ENCODE measurements around the gene EGR2.

Gene EGR2

GRCh38 chr10:62801871-62802270, 14.3 kb downstream of the EGR2 start:
- no peak for TF ChIP-seq CTCF (IDR thresholded peaks at IDR 0.05; ENCODE audit: low read depth, low read length)
- no peak overlapping the region for H3K4me3 ChIP-seq (ENCODE audit: low read depth, low read length)
- in situ Hi-C loops (cut with HindIII; ENCODE audit: low sequenced_read_pairs) = no loop called here
- no peak for DNase-seq (ENCODE audit: low read depth, low spot score)

GRCh38 chr10:62796896-62797295, 19.3 kb downstream of the EGR2 start:
- in situ Hi-C loops (cut with HindIII; ENCODE audit: low sequenced_read_pairs) = no loop called here

GRCh38 chr10:62795762-62796161, 20.4 kb downstream of the EGR2 start:
- no peak for DNase-seq (ENCODE audit: low read depth, low spot score)
- in situ Hi-C loops (cut with HindIII; ENCODE audit: low sequenced_read_pairs) = no loop called here
- TF ChIP-seq CTCF (IDR thresholded peaks at IDR 0.05; ENCODE audit: low read depth, low read length) = no peak
- H3K4me3 ChIP-seq (ENCODE audit: low read depth, low read length) = no peak overlapping the region

More at GRCh38 chr10:62796896-62797295, 19.3 kb downstream of the EGR2 start:
- no peak for DNase-seq (ENCODE audit: low read depth, low spot score)
- no peak overlapping the region for H3K4me3 ChIP-seq (ENCODE audit: low read depth, low read length)
- TF ChIP-seq CTCF (IDR thresholded peaks at IDR 0.05; ENCODE audit: low read depth, low read length) = no peak

GRCh38 chr10:62795100-62795499, 21.1 kb downstream of the EGR2 start:
- no peak overlapping the region for H3K4me3 ChIP-seq (ENCODE audit: low read depth, low read length)
- in situ Hi-C loops (cut with HindIII; ENCODE audit: low sequenced_read_pairs) = no loop called here
- TF ChIP-seq CTCF (IDR thresholded peaks at IDR 0.05; ENCODE audit: low read depth, low read length) = no peak
- DNase-seq (ENCODE audit: low read depth, low spot score) = no peak

GRCh38 chr10:62794306-62794705, 21.9 kb downstream of the EGR2 start:
- no peak overlapping the region for H3K4me3 ChIP-seq (ENCODE audit: low read depth, low read length)
- no peak for TF ChIP-seq CTCF (IDR thresholded peaks at IDR 0.05; ENCODE audit: low read depth, low read length)
- no peak for DNase-seq (ENCODE audit: low read depth, low spot score)
- in situ Hi-C loops (cut with HindIII; ENCODE audit: low sequenced_read_pairs) = no loop called here

GRCh38 chr10:62792261-62792660, 23.9 kb downstream of the EGR2 start:
- TF ChIP-seq CTCF (IDR thresholded peaks at IDR 0.05; ENCODE audit: low read depth, low read length) = no peak
- in situ Hi-C loops (cut with HindIII; ENCODE audit: low sequenced_read_pairs) = no loop called here
- DNase-seq (ENCODE audit: low read depth, low spot score) = no peak
- H3K4me3 ChIP-seq (ENCODE audit: low read depth, low read length) = no peak overlapping the region

- in situ Hi-C loops (cut with HindIII; ENCODE audit: low sequenced_read_pairs) = no loop called here
- TF ChIP-seq CTCF (IDR thresholded peaks at IDR 0.05; ENCODE audit: low read depth, low read length) = no peak
- no peak for DNase-seq (ENCODE audit: low read depth, low spot score)
- no peak overlapping the region for H3K4me3 ChIP-seq (ENCODE audit: low read depth, low read length)
These were observed 25.6 kb downstream of the EGR2 start for GRCh38 chr10:62790571-62790970.

Data from astrocyte of the spinal cord (primary cell).